OCI-LY7 (cell line): ENCODE results near the gene SLC1A3. TPM values are rescaled to one million over a fixed set of nuclear protein-coding genes. Genes with fewer than 3 reads are reported as not detected.

Source experiments
- BruUV-seq: library from RNA; stranded (reverse); fragments of 400-500 nt; replicated peaks from 2 replicates; lab custom pipeline; 2021; lab: Mats Ljungman, UMichigan
- CTCF ChIA-PET: fragments of 300-600 bp; sonication (Branson Sonifier 250); formaldehyde crosslinking; loops from one replicate; lab custom pipeline; 2022; ENCODE audit warnings: antibody characterized with exemption; ENCODE audit not compliant: unreplicated experiment; lab: Charles Lee
- POLR2A ChIA-PET: fragments of 300-600 bp; sonication (Branson Sonifier 250); formaldehyde crosslinking; loops from one replicate; lab custom pipeline; 2022; ENCODE audit warnings: antibody characterized with exemption; lab: Charles Lee
- DNase-seq: peaks from one replicate; pipeline ENCODE4 v3.0.0-alpha.2; 2015; ENCODE audit warnings: low spot score
- H2AFZ ChIP-seq: fragments of 200-600 bp; sonication (generic), shearing (Covaris generic); 2 replicates; pipeline ENCODE4 v1.6.1; 2014; ENCODE audit warnings: mild to moderate bottlenecking, antibody characterized with exemption, low read length, moderate library complexity
- H3K27ac ChIP-seq: fragments of 200-600 bp; sonication (generic); 2 replicates; pipeline ENCODE4 v1.5.1; 2014; ENCODE audit warnings: mixed run types, low read depth, mild to moderate bottlenecking, moderate library complexity, low read length, inconsistent platforms; ENCODE audit not compliant: poor library complexity, severe bottlenecking
- H3K36me3 ChIP-seq: fragments of 200-600 bp; sonication (generic); 2 replicates; pipeline ENCODE4 v1.6.1; 2014; ENCODE audit warnings: mild to moderate bottlenecking, antibody characterized with exemption, low read length, moderate library complexity, mixed read lengths; ENCODE audit not compliant: insufficient read depth
- H3K4me1 ChIP-seq: fragments of 200-600 bp; sonication (generic); 2 replicates; pipeline ENCODE4 v1.5.1; 2014; ENCODE audit warnings: mild to moderate bottlenecking, low read length; ENCODE audit not compliant: insufficient read depth, poor library complexity, severe bottlenecking
- H3K4me2 ChIP-seq: fragments of 200-600 bp; sonication (generic); 2 replicates; pipeline ENCODE4 v1.6.1; 2014; ENCODE audit warnings: mild to moderate bottlenecking, low read length
- H3K4me3 ChIP-seq: fragments of 200-600 bp; sonication (generic); 2 replicates; pipeline ENCODE4 v1.5.1; 2014; ENCODE audit warnings: mild to moderate bottlenecking, low read depth, low read length; ENCODE audit not compliant: poor library complexity, severe bottlenecking
- H3K79me2 ChIP-seq: fragments of 200-600 bp; sonication (generic); 2 replicates; pipeline ENCODE4 v1.6.1; 2016; ENCODE audit warnings: low read depth, mild to moderate bottlenecking, low read length, moderate library complexity, mixed read lengths; ENCODE audit not compliant: insufficient read depth
- H3K9me2 ChIP-seq: fragments of 200-600 bp; sonication (generic); 2 replicates; pipeline ENCODE4 v1.6.1; 2016; ENCODE audit warnings: mild to moderate bottlenecking, low read length, mixed read lengths; ENCODE audit not compliant: insufficient read depth
- H3K9me3 ChIP-seq: fragments of 200-600 bp; sonication (generic); 2 replicates; pipeline ENCODE4 v1.6.1; 2014; ENCODE audit warnings: mild to moderate bottlenecking, mixed run types, low read length, mixed read lengths
- H4K20me1 ChIP-seq: fragments of 200-600 bp; sonication (generic); 2 replicates; pipeline ENCODE4 v1.6.1; 2014; ENCODE audit warnings: mild to moderate bottlenecking, antibody characterized with exemption, low read length, moderate library complexity, mixed read lengths; ENCODE audit not compliant: insufficient read depth
- EZH2phosphoT487 ChIP-seq: fragments of 200-600 bp; sonication (generic); IDR thresholded peaks from 2 replicates; pipeline ENCODE4 v1.6.1; 2018; ENCODE audit warnings: low read depth, borderline replicate concordance, mild to moderate bottlenecking, mixed run types, antibody characterized with exemption, low read length, moderate library complexity, mixed read lengths
- intact Hi-C: fragments of 100-400 bp; cut with micrococcal nuclease; formaldehyde crosslinking; loops from one replicate; pipeline ENCODE4 v1.10.0; 2022; ENCODE audit not compliant: unreplicated experiment
- total RNA-seq, 2 experiments: library from RNA; depleted of rRNA in 1 of 2; stranded (reverse); fragments of >200 nt in 1 of 2; shearing (Covaris generic) in 1 of 2; gene quantifications; 2 replicates each; pipeline ENCODE4 v1.2.3, GENCODE V29; 2014 to 2022
- TF ChIP-seq, protein P1 (sequence below): fragments of 200-600 bp; sonication (generic); conservative IDR thresholded peaks from 2 replicates; pipeline ENCODE4 v1.5.1; 2014; ENCODE audit warnings: mild to moderate bottlenecking, antibody characterized with exemption, low read length, moderate library complexity, mixed read lengths

SLC1A3 gene
- total RNA-seq, 2 experiments from 2014 or later, result not detected

- Histone ChIP-seq H3K27ac (no peak overlapping the region), H3K4me2 (no peak overlapping the region), H3K4me3 (no peak overlapping the region), H2AFZ (no peak overlapping the region), H3K4me1 (peaks cover 41% of the 10 kb centered on the region), H3K36me3 (no peaks in the 10 kb centered on the region; the same call in 1 of the 2 replicates), H3K79me2 (no peaks in the 10 kb centered on the region), H3K9me2 (no peaks in the 10 kb centered on the region), H4K20me1 (no peaks in the 10 kb centered on the region), H3K9me3 (no peaks in the 10 kb centered on the region; the same call in 1 of the 2 replicates)
- intact Hi-C loops, result loop anchor here (5.0 kb wide), 1 partner anchor 276 kb away; no protein-coding TSS in a partner anchor
- DNase-seq, result no peak
- no TSS peak for BruUV-seq
- CTCF ChIA-PET, result no interaction called here
- TF ChIP-seq, protein P1, sequence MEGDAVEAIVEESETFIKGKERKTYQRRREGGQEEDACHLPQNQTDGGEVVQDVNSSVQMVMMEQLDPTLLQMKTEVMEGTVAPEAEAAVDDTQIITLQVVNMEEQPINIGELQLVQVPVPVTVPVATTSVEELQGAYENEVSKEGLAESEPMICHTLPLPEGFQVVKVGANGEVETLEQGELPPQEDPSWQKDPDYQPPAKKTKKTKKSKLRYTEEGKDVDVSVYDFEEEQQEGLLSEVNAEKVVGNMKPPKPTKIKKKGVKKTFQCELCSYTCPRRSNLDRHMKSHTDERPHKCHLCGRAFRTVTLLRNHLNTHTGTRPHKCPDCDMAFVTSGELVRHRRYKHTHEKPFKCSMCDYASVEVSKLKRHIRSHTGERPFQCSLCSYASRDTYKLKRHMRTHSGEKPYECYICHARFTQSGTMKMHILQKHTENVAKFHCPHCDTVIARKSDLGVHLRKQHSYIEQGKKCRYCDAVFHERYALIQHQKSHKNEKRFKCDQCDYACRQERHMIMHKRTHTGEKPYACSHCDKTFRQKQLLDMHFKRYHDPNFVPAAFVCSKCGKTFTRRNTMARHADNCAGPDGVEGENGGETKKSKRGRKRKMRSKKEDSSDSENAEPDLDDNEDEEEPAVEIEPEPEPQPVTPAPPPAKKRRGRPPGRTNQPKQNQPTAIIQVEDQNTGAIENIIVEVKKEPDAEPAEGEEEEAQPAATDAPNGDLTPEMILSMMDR, result no peak
- TF ChIP-seq EZH2phosphoT487, result no peak
- POLR2A ChIA-PET, result no interaction called here
Measured at GRCh38 chr5:36726317-36726716, 119.9 kb downstream of the SLC1A3 start.

GRCh38 chr5:36726767-36727166 is 120.4 kb downstream of the SLC1A3 start:
- Histone ChIP-seq H3K9me2 (no peaks in the 10 kb centered on the region), H3K4me1 (peaks cover 37% of the 10 kb centered on the region), H3K36me3 (no peaks in the 10 kb centered on the region; the same call in 1 of the 2 replicates), H3K9me3 (no peaks in the 10 kb centered on the region; the same call in 1 of the 2 replicates), H2AFZ (no peak overlapping the region), H3K79me2 (no peaks in the 10 kb centered on the region), H3K4me3 (no peak overlapping the region), H3K27ac (no peak overlapping the region), H4K20me1 (no peaks in the 10 kb centered on the region), H3K4me2 (no peak overlapping the region)
- CTCF ChIA-PET, result no interaction called here
- POLR2A ChIA-PET, result no interaction called here
- DNase-seq, result no peak
- BruUV-seq, result no TSS peak
- TF ChIP-seq, protein P1, result no peak
- no peak for TF ChIP-seq EZH2phosphoT487
- intact Hi-C loops, result loop anchor here (5.0 kb wide), 1 partner anchor 276 kb away; no protein-coding TSS in a partner anchor
